HG02840 (cell line): ENCODE measurements around the gene TDRKH.
A peak's percentile ranks its signal among the peaks of the same experiment; 100 is the strongest.

Source experiments
- ATAC-seq: cut with Tn5 transposase; IDR thresholded peaks from one replicate; pipeline ENCODE4 v1.9.1; 2021; ENCODE audit warnings: mild to moderate bottlenecking, moderate library complexity, moderate number of reproducible peaks; ENCODE audit not compliant: unreplicated experiment, low FRiP score

Gene TDRKH

GRCh38 chr1:151790071-151790939, at the start of gene TDRKH:
Gene TDRKH (minus strand): TSS chr1:151790500. CDS start chr1:151783022, 7,478 bp downstream.
- ATAC-seq = peak; percentile 91

- no peak for ATAC-seq
Observed at GRCh38 chr1:151839457-151840403, 49.4 kb upstream of the TDRKH start, which contains the start of gene C2CD4D. Gene C2CD4D (minus strand): TSS chr1:151839820. CDS start chr1:151838989, 831 bp downstream.

GRCh38 chr1:151839082-151839412, 48.7 kb upstream of the TDRKH start:
- ATAC-seq = no peak

GRCh38 chr1:151838222-151839081, 48.2 kb upstream of the TDRKH start:
- no peak for ATAC-seq

- no peak for ATAC-seq
Observed at GRCh38 chr1:151837884-151838221, 47.6 kb upstream of the TDRKH start.

- no peak for ATAC-seq
Observed at GRCh38 chr1:151837197-151837596, 46.9 kb upstream of the TDRKH start.

DNA sequence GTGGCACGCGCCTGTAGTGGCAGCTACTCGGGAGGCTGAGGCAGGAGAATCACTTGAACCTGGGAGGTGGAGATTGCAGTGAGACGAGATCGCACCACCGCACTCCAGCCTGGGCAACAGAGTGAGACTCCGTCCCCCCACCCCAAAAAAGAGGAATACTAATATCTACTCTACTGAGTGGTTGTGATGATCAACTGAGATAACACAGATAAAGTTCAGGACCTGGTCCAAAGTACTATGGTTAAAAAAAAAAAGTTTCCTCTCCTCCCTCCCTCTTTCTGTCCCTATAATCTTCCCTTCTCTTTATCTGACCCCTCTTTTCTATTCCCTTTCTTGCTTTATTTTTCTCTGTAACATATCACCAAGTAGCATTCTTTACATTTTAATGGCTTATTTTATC, 45.3 kb upstream of the TDRKH start:
- no peak for ATAC-seq

DNA sequence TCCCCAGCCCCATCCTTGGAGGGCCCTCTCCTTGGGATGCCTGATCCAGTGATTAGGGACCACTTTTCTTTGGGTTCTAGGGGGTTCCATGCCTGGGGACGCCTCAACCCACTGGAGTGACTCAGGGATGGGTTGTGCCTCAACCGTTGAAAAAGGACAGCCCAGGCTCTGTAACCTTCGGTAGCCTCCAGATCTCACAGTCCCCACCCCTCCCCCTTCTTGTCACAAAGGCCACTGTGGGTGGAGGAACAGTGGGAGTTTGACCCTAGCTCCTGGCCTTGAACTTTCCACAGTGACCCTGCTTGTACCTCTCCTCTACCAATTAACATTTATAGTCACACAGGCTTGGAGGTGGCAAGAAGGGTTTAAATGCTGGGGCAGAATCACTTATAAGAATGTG, 43.9 kb upstream of the TDRKH start:
- no peak for ATAC-seq

- ATAC-seq = no peak
Observed at GRCh38 chr1:151833172-151833900, 43.0 kb upstream of the TDRKH start.

DNA sequence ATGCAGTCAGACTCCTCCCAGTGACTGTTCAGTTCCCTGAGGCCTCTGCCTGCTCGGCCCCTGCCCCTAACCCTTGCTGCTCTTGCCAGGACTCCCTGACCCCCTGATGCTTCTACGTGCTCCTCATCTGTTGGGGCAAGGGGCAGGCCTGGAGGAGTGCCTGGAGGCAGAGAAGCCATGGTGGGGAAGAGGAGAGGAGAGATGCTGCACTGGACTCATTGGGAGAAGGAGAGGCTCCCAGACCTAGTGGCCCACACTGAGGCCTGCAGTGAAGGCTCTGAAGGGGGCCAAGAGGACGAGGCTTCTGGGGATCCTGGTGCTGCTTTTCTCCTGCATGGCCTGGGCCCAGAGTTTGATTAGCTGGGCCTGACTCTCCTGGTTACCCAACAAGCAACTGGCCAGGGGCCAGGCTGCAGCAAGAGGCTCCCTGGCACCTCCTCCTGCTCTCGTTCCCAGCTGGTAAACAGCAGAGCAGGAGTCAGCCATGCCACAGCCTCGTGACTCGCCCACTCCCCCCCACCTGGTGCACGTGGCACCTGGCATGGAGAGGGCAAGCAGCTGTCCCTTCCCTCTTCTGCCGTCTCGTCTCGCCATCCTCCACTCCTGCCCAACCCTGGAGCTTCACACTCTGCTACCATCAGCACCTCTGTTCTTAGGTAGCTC, 42.1 kb upstream of the TDRKH start:
- no peak for ATAC-seq

- no peak for ATAC-seq
Observed at GRCh38 chr1:151831605-151832004, 41.3 kb upstream of the TDRKH start, which contains the start of gene RORC. Gene RORC (minus strand): TSS chr1:151831802. CDS start chr1:151831764, 38 bp downstream.

- ATAC-seq = no peak
Observed at GRCh38 chr1:151831256-151831591, 40.9 kb upstream of the TDRKH start.

GRCh38 chr1:151830055-151830454, 39.8 kb upstream of the TDRKH start:
- no peak for ATAC-seq

DNA sequence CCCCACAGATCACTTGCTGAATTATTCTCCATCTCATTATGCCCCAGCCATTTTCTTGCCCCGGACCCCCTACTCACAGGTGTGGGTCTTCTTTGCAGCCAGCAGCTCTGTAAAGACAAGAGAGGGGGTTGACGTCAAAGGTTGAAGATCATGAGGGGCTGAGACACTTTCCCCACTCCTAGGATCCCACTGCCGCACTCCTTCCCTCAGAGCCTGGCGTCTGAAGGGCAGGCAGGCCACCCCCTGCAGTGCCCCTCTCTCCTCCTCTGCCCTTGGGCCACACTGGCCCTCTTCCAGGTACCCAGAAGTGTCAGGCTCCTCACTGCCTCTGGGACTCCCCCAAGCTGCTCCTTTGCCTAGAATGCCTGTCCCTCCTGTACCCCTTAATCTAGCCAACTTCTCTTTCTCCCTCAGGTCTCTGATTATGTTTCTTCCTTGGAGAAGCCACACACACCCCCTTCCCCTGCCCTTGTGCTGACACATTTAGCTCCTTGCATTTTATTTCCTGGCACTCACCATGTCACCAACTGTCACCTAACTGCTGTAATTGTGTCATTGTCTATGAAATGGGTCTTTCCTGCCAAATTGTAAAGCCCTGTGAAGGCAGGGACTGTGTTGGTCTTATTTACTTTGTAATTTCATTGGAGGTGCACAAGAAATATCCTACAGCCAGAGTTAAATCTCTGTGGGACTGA, 39.2 kb upstream of the TDRKH start:
- no peak for ATAC-seq

GRCh38 chr1:151828921-151829320, 38.6 kb upstream of the TDRKH start:
- no peak for ATAC-seq

- no peak for ATAC-seq
Observed at GRCh38 chr1:151827853-151828252, 37.6 kb upstream of the TDRKH start.

GRCh38 chr1:151825751-151826660, 35.7 kb upstream of the TDRKH start:
- no peak for ATAC-seq

- ATAC-seq = no peak
Observed at GRCh38 chr1:151825204-151825603, 34.9 kb upstream of the TDRKH start.
